NCI-H526 (cell line): ENCODE measurements around the gene COL8A1.

Experiments
- DNase-seq, 2 experiments: peaks; one replicate each; lab custom pipeline; 2025; lab: John Stamatoyannopoulos, UW

The COL8A1 gene

DNA sequence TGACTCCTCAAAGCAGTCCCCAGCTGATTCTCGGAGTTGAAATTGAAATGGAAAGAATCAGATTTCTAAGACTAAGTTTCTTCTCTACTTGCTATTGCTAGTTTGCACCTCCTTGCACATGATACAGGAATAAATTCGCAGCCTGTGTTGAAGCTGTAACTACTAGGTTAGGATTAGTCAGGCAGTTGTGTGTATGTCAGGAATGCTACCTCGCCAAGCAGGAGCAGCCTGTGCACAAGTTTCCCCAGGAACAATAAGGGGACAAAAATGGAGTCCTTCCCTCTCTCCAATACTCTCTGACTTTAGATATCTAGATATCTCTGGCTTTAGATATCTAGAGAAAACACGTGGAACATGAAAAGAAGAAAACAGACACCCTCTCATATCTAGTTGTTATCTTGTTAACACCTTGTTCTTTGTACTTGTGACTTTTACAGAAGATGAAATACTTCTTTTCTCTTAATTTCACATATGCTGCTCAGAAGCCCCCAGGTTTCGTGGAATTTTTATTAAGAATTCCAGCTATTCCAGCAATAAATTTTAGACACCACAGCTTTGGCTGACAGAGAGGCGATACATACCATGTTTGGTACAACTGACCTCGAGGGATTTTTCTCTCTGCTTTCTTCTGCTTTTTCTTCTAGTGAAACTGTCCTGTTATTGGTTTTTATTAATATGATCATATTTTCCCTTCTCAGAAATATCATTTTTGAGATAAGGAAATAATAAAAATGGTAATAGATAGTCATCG lies 123.2 kb downstream of the COL8A1 start:
- no peak for DNase-seq

DNA sequence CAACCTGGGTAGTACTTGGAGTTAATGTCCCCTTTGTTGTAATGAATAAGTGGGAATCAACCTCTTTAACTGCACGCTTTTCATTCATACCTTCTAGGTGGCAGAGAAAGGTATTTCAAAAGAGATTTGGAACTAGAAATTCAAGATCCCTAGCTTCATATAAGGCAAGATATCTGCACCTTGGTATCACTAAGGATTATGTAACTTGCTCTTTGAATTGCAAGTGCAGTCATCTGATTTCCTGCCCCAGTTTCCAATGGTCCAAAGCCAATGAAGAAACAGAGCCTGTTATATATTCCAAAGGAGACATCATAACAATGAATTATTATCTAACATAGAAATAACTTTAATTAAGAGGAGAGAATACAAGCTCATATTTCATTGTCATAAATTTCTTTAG lies 124.5 kb downstream of the COL8A1 start:
- DNase-seq: no peak

DNA sequence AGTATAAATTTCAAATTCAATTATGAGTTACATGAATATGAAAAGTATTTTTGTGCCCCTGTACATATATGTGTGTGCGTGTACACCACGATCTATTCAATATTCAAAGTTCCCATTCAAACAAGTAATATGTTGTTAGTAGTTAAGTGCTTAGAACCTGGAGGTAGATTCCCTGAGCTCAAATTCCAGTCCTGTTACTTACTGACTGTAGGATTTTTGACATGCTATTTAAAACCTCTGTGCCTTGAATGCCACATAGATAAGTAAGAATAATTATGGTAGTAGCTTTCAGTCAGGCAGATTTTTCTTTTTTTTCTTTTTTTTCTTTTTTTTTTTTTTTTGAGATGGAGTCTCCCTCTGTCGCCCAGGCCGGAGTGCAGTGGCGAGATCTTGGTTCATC lies 126.0 kb downstream of the COL8A1 start:
- no peak for DNase-seq

DNA sequence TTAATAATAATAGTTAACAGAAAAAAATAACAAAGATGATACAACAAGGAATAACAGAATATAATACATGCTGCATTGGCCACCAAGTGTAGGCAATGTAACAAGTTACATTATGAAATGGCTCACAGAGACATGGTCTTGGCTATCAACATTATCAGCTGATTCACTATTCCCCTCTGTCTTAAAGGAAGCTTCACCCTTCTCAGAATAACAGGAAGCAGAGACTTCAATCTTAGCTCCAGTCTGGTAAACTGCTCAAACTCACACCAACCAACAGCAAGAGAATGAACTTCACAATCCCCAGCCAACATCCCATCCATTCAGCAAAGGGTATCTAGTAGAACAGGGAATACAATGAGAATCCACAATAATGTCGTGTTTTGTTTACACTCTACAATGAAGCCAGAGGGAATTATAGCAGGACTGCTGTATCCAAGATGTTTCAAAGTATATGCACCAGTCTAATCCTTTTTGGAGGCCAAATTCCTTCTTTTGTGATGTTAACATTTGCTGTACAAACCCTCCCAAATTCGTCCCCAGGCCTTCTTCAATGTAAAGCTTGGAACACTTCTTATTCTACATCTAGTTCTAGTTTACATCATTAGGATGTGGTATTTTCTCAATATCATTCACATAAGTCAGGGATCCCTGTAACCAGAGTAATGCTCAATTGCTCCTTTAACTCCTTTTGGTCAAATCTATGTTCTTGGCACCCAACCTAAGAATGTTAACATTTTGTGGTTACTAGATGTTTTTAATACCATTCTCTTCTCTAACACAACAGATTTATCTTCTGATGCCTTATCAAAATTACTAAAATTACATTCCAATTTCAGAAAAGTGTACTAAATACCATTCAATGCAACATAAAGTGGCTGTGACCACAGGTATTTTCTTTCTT lies 126.9 kb downstream of the COL8A1 start:
- DNase-seq: no peak

DNA sequence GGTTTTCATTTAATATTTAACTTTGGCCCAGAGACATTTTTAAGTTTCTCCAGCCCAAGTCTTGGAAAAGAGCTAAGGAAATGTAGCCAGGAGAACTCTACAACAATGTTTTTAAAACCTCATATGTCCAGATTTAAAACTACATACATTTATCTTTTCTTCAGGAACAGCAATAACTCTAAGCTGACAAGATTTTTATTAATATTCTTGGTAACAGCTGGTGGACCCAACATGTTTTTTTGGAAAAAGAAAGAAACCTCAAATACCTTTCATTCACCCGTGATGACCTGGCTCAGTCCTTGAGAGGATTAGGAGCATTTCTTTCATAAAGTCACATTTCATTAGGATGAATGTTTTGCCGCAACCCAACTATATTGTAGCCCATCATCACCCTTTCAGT lies 128.9 kb downstream of the COL8A1 start:
- DNase-seq: no peak

DNA sequence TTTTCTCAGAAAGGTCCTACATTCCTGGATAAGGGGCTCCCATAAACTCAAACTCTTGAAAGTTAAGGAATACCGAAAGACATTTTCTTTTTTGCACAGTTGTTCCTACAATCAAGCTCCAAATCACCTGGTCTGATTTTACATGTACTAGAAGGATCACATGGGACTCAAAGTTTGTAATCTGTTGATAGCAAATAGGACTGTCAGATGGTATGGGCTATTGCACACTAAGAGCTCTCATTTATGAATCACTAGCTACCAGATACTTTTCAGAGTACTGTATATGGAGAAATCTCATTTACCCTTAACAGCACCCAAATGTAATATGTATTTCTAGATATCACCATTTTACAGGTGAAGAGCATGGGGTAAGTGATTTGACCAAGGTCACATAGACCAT lies 129.7 kb downstream of the COL8A1 start:
- no peak for DNase-seq

DNA sequence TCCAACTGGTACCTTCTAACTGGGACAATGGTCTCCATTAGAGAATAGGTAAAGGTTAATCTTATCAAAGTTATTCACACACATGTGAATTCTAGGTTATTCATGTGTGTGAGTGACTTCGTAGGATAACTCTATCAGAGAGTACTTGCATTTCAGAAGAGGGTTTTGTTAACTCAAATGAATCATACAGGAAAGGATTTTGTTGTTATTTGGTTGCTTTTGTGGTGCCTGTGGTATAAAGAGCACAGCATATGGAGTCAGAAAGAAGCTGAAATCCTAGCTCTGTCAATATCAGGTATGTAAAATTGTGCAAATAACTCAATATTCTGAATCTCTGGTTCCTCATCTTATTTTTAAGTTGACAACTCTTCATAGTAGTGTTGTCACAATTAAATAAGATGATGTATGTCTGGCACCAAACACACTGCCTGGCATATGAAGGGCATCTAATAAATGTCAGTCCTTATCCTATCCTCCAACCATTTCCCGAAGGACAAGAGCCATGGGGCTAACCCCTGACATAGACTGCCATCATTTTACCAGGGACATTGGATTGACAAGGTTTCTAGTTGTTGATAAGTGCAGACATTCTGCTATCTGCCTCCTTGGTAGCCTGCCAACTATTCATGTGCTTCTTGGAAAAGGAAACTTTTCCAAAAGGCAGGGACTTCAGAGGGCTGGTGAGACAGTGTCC lies 130.6 kb downstream of the COL8A1 start:
- no peak for DNase-seq

DNA sequence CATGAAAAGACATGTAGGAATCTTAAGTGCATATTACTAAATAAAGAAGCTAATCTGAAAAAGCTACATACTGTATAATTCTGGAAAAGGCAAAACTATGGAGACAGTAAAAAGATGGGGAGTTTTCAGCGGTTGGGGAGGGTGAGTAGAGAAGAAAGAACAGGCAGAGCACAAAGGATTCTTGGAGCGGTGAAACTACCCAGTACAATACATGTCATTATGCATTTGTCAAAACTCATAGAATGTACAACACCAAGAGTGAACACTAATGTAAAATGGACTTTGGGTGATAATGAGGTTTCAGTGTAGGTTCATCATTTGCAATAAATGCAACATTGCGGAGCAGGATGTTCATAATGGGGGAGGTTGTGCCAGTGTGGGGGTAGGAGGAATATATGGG lies 133.8 kb downstream of the COL8A1 start:
- no peak for DNase-seq

DNA sequence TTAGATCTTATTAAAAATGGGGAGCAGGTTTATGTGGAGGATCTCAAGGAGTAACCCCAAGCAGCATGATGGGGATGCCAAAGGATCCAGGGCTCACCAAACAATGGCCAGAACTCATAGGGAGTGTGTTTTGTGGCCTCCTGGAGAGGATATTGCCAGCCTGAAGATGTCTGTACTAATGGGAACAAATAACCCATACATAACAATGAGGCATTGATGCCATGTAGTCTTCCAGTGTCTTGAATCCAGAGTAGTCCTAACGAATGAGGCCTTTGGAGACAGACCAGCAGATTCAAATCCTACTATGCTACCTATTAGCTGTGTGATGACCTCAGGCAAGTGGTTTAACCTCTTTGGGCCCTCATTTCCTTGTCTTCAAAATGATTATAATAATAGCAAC lies 134.3 kb downstream of the COL8A1 start:
- DNase-seq: no peak

DNA sequence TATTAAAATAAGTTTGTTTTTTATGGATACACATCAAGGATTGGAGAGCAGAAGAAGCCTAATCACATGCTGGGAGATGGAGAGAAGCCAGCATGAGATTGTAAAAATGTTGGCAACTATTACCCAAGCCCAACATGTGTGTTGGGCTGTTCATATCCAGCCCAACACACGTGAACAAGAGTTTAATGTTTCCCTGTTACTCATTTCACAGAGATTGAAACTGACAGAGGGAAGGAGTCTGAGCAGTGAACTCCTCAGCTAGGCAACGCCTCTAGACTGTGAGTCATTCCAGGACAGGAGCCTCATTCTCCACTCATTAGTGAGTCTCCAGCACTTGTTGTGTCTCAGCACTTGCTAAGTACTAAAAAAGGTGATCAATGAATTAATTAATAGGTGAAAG lies 136.1 kb downstream of the COL8A1 start:
- DNase-seq: no peak

DNA sequence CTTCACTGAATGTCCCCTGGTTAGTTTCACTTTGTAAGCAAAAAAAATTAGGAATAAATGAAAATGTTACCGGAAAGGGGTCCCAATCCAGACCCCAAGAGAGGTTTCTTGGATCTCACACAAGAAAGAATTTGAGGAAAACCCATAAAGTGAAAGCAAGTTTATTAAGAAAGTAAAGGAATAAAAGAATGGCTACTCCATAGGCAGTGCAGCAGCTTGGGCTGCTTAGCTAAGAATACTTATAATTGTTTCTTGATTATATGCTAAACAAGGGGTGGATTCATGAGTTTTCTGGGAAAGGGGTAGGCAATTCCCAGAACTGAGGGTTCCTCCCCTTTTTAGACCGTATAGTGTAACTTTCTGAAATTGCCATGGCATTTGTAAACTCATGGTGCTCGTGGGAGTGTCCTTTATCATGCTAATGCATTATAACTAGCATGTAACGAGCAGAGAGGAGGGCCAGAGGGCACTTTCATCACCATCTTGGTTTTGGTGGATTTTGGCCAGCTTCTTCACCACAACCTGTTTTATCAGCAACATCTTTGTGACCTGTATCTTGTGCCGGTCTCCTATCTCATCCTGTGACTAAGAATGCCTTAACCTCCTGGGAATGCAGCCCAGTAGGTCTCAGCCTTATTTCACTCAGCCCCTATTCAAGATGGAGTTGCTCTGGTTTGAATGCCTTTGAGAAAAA lies 138.3 kb downstream of the COL8A1 start:
- no peak for DNase-seq

DNA sequence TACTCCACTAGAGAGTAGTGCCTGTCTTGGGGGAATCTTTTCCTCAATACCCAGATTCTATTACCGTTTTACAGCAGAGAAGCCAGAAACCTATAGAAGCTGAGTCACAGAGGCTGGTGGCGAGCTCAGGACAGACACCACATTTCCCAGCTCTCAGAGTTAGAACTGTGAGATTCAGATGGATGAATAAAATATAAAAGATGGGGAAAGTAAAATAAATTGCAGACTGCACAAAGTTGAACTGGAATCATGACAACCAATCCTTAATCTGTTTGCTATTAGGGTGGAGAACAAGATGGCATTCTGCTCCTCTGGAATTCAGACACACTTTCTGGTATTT lies 138.8 kb downstream of the COL8A1 start:
- no peak for DNase-seq

DNA sequence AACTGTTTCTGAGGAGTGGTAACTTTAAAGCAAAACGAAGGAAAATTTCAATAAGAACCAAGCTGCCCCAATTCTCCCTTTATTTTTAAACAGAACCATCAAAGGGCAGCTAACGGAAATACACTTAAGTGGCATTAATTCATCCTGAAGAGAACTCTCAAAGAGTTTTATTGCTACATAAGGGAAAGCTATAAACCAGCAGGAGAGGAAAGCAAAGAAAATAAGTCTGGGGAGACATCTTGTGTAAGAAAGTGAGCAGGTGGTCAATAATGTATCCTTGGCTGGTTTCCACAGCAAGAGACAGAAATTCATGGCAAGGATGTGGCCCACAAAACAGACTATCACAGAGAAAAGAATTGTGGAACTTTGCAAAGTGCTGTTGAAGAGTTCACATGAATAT lies 139.3 kb downstream of the COL8A1 start:
- DNase-seq: no peak

DNA sequence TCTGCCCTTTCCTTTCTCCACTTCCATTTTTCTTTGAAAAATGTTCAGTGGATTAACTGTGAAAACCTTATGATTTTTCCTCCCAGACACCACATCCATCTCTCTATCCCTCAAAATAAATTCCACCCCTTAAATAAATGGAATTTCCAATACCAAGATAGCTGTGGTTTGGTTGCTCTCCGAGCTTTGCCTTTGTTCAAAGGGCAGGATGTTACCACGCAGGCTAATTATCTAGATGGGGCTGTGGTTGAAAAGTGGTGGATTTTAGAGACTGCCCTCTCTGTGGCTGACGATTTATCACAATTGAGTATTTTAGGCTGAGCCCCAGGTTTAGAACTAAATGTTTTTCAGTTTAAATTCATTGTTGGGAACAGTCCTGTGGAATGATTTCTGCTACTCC lies 142.4 kb downstream of the COL8A1 start:
- no peak for DNase-seq

DNA sequence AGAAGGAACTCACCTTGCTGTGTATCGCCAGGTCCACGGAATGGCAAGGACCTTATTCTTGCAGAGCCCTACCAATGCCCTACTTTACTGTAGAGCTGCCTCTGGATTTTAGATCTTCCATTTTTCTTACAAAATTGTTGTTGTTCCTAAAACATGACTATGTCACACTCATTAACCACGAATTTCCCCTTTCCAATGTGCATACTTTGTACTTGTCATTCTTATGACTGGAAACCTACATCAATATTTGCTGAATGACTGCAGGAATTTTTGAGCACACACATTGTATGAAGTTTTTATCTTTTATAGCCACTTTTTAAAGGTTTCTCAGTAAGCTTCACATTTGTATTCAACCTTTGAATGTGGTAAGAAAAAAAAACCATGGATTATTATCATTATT lies 143.4 kb downstream of the COL8A1 start:
- no peak for DNase-seq

DNA sequence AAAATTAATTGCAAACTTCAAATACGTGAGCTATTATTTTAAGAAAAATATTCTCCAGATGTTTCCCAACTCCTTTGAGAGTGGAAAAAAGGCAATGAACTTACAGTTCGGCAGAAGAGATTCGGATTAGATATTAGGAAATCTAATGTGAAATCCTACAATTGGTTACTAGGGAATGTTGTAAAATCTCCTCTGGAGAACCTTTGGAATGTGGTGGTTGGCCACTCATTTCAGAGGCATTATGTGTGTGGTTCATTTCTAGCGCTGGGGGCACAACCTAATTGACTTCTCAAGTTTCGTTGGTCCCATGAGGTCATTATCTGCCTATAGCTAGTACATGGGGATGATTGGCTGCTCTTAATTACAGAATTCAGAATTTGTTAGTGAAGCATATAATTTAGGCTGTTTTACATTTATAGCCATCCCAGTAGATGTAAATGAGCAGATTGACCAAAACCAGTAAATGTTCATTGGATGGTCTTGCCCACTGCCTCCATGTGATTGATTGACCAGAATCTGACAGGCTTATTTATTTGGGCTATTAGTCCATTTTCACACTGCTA lies 144.7 kb downstream of the COL8A1 start:
- no peak for DNase-seq

DNA sequence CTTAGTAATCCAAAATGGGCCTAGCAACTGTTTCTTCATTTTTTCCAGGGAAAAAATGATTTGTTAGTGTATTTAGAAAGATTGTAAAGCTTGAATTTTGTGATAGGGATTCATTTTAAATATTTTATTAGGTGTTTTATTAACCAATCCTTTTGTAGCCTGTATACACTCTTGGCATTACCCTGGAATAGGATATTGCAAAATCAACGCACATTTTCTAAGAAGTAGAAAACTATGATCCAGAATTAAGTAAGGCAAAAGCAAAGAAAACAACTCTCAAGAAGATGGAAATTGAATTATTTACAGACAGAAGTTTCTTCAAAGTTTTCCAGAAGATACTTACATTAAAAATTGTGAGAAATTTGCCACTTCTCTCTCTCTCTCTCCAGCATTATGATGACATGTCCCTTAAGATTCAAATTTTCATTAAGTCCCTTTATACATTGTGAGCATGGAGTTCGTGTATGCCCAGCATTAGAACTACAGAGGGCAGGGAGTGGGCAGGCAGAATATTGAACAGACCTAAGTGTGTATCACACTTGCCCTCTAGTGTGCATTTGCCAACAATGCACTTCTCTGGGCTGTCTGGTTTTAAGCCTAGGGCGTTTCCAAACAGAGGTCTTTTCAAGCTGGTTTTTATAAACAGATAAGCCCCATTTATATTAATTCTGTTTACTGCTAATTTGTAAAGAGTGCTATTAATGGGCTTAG lies 150.8 kb downstream of the COL8A1 start:
- DNase-seq: peak; percentile 19 to 64

DNA sequence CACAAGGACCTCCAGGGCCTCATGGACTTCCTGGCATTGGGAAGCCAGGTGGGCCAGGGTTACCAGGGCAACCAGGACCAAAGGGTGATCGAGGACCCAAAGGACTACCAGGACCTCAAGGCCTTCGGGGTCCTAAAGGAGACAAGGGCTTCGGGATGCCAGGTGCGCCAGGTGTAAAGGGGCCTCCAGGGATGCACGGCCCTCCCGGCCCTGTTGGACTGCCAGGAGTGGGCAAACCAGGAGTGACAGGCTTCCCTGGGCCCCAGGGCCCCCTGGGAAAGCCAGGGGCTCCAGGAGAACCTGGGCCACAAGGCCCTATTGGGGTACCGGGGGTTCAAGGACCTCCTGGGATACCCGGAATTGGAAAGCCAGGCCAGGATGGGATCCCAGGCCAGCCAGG lies 156.1 kb downstream of the COL8A1 start:
- DNase-seq: no peak

DNA sequence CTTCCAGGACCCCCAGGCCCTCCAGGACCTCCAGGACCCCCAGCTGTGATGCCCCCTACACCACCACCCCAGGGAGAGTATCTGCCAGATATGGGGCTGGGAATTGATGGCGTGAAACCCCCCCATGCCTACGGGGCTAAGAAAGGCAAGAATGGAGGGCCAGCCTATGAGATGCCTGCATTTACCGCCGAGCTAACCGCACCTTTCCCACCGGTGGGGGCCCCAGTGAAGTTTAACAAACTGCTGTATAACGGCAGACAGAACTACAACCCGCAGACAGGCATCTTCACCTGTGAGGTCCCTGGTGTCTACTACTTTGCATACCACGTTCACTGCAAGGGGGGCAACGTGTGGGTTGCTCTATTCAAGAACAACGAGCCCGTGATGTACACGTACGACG lies 157.2 kb downstream of the COL8A1 start:
- peak; percentile 15 to 61 for DNase-seq

DNA sequence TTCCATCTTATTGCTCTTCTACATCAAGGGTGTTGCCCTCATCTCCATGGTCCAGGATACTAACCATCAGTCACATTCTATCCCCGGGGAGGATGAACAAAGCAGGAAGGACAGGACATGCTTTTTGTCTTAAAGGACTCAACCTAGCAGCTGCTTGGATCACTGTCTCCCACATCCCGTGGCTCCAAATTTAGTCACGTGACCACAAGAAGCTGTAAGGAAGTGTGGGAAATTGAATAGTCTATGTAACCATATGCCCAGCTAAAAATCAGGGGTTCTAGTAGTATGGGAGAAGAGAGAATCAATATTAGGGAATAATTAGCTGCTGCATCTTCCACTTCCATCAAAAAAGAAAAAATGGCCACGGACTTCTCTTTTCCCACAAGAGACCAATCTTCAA lies 161.0 kb downstream of the COL8A1 start:
- no peak for DNase-seq

DNA sequence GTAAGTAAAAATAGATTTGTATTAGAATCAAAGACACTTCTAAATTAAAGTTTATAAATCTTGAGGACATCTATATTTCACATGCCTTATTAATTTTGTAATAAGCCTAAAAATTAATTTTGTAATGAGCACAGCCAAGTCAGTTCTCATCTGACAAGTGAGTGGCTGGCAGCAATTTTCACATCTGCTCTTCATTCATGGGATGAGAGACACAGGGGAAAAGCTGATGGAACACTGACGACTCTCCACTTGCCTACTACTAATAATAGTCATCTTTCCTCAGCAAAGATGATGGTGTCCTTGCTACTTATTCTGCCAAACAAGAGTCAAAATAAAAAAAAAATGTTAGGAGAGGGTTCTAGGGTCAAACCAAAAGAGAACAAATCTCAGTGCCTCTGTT lies 164.9 kb downstream of the COL8A1 start:
- no peak for DNase-seq
